Calu3 (cell line): ENCODE data around the gene TMEM170B. TPM values are rescaled to one million over a fixed set of nuclear protein-coding genes. Genes with fewer than 3 reads are reported as not detected.

Source experiments
- BruUV-seq: library from RNA; stranded (reverse); fragments of 400-500 nt; replicated peaks from 2 replicates; lab custom pipeline; 2021; lab: Mats Ljungman, UMichigan
- CTCF ChIA-PET: fragments of 300-600 bp; sonication (Branson Sonifier 250); formaldehyde crosslinking; loops from one replicate; lab custom pipeline; 2022; ENCODE audit warnings: antibody characterized with exemption; lab: Charles Lee
- DNase-seq: peaks from one replicate; pipeline ENCODE4 v3.0.0; 2022
- H3K27ac Mint-ChIP-seq: one replicate; pipeline ENCODE4 v1.8.0; 2022; ENCODE audit warnings: mixed read lengths; ENCODE audit not compliant: unreplicated experiment
- H3K27me3 Mint-ChIP-seq: one replicate; pipeline ENCODE4 v1.8.0; 2022; ENCODE audit warnings: mixed read lengths; ENCODE audit not compliant: unreplicated experiment
- H3K36me3 Mint-ChIP-seq: one replicate; pipeline ENCODE4 v1.8.0; 2022; ENCODE audit warnings: mild to moderate bottlenecking, moderate library complexity, mixed read lengths; ENCODE audit not compliant: insufficient read depth, unreplicated experiment
- H3K4me1 Mint-ChIP-seq: one replicate; pipeline ENCODE4 v1.8.0; 2022; ENCODE audit warnings: mild to moderate bottlenecking, low read depth, mixed read lengths; ENCODE audit not compliant: unreplicated experiment
- H3K4me3 Mint-ChIP-seq: one replicate; pipeline ENCODE4 v1.8.0; 2022; ENCODE audit warnings: mild to moderate bottlenecking, low read depth, moderate library complexity, mixed read lengths; ENCODE audit not compliant: unreplicated experiment
- H3K9me3 Mint-ChIP-seq: one replicate; pipeline ENCODE4 v1.8.0; 2022; ENCODE audit warnings: low read depth, mixed read lengths; ENCODE audit not compliant: unreplicated experiment
- intact Hi-C: fragments of 100-400 bp; cut with micrococcal nuclease; formaldehyde crosslinking; loops from one replicate; pipeline ENCODE4 v1.10.0; 2022; ENCODE audit not compliant: unreplicated experiment
- total RNA-seq: library from RNA; stranded (reverse); gene quantifications from 2 replicates; pipeline ENCODE4 v1.2.3, GENCODE V29; 2022
- TF ChIP-seq, protein P1 (sequence below): fragments of 200-600 bp; IDR thresholded peaks from one replicate; pipeline ENCODE4 v1.8.0; 2022; ENCODE audit warnings: antibody characterized with exemption; ENCODE audit not compliant: unreplicated experiment

The TMEM170B gene
- total RNA-seq, 1 experiment from 2014 or later: 2.2 TPM

- no peak for DNase-seq
- H3K36me3 Mint-ChIP-seq: no peaks in the 10 kb centered on the region
- H3K4me3 Mint-ChIP-seq: no peak overlapping the region
- H3K27ac Mint-ChIP-seq: no peak overlapping the region
- CTCF ChIA-PET: no interaction called here
- no peaks in the 10 kb centered on the region for H3K27me3 Mint-ChIP-seq
- H3K4me1 Mint-ChIP-seq: peaks cover 35% of the 10 kb centered on the region
- H3K9me3 Mint-ChIP-seq: no peaks in the 10 kb centered on the region
- TF ChIP-seq, protein P1, sequence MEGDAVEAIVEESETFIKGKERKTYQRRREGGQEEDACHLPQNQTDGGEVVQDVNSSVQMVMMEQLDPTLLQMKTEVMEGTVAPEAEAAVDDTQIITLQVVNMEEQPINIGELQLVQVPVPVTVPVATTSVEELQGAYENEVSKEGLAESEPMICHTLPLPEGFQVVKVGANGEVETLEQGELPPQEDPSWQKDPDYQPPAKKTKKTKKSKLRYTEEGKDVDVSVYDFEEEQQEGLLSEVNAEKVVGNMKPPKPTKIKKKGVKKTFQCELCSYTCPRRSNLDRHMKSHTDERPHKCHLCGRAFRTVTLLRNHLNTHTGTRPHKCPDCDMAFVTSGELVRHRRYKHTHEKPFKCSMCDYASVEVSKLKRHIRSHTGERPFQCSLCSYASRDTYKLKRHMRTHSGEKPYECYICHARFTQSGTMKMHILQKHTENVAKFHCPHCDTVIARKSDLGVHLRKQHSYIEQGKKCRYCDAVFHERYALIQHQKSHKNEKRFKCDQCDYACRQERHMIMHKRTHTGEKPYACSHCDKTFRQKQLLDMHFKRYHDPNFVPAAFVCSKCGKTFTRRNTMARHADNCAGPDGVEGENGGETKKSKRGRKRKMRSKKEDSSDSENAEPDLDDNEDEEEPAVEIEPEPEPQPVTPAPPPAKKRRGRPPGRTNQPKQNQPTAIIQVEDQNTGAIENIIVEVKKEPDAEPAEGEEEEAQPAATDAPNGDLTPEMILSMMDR: no peak
- no TSS peak for BruUV-seq
- intact Hi-C loops: no loop called here
Observed at GRCh38 chr6:11606332-11606731, 68.8 kb downstream of the TMEM170B start.

DNA sequence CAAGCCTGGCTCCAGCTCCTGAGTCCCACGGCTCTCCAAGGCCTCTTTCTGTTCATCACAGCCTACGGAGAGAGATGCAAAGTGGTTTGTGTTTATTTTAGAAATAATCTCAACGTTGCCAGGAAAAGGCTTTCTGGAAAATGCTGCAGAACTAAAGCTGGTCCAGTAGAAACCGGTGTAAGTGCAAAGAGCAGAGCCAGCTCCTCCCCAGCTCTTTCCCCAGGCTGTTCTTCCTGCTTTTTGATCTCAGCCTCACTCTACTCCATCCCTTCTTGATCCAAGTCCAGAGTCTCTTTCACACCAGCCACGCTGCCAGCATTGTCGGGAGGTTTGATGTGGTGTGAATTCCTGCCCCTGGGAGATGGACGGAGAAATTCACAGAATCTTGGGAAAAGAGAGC, 69.8 kb downstream of the TMEM170B start:
- DNase-seq: no peak
- Mint-ChIP-seq H3K27ac (no peak overlapping the region), H3K9me3 (no peaks in the 10 kb centered on the region), H3K4me1 (peaks cover 28% of the 10 kb centered on the region), H3K4me3 (no peak overlapping the region), H3K27me3 (no peaks in the 10 kb centered on the region), H3K36me3 (no peaks in the 10 kb centered on the region)
- no TSS peak for BruUV-seq
- TF ChIP-seq, protein P1: no peak
- intact Hi-C loops: no loop called here
- CTCF ChIA-PET: no interaction called here

GRCh38 chr6:11608600-11609323, 71.2 kb downstream of the TMEM170B start:
- BruUV-seq: no TSS peak
- intact Hi-C loops: no loop called here
- no peaks in the 10 kb centered on the region for H3K9me3 Mint-ChIP-seq
- no peak overlapping the region for H3K4me3 Mint-ChIP-seq
- DNase-seq: no peak
- TF ChIP-seq, protein P1: no peak
- H3K27ac Mint-ChIP-seq: no peak overlapping the region
- CTCF ChIA-PET: no interaction called here
- H3K27me3 Mint-ChIP-seq: no peaks in the 10 kb centered on the region
- H3K4me1 Mint-ChIP-seq: peaks cover 17% of the 10 kb centered on the region
- H3K36me3 Mint-ChIP-seq: no peaks in the 10 kb centered on the region

DNA sequence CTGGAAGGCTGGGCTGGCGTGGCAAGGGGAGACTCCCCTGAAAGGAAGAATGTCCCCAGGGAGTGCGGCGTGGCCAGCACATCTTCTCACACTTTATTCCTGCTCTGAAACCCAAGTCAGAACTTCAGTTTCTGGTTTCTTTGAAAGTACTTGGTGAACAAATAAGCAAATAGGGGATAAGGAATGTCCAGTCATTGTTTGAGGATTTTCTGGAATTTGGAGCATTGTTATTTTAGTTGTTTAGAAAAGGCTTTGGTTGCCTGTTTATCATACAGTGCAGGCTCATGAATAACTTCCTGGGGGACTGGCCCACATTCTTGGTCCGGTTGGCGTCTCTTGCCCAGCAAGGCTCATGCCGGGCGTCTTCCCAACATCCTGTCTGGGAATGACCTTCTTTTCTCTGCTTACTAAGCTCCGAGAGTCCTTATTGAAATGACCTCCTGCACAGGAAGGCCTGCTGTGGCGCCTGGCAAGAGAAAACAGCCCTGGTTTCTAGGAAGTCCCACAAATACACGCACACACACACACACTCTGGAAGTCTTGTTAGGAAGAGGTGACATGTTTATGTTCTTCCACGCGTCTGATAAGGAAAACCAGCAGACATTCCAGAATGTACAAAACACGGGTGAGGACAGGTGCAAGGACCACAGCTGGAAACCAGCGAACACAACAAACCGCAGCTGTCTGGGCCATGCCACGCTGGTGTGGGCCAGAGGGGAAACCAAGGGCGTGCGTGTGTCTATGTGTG, 71.9 kb downstream of the TMEM170B start:
- Mint-ChIP-seq H3K27ac (no peak overlapping the region), H3K36me3 (no peaks in the 10 kb centered on the region), H3K27me3 (no peaks in the 10 kb centered on the region), H3K9me3 (no peaks in the 10 kb centered on the region), H3K4me3 (no peak overlapping the region), H3K4me1 (peaks cover 17% of the 10 kb centered on the region)
- no peak for DNase-seq
- no TSS peak for BruUV-seq
- intact Hi-C loops: loop anchor here (5.0 kb wide), 1 partner anchor 43 kb away; no protein-coding TSS in a partner anchor
- TF ChIP-seq, protein P1: no peak
- CTCF ChIA-PET: no interaction called here
